Chondrocyte (in vitro differentiated cells): ENCODE data around the gene FAM53A. TPM values are rescaled to one million over a fixed set of nuclear protein-coding genes. Genes with fewer than 3 reads are reported as not detected.

Experiments used
- DNase-seq: peaks from one replicate; pipeline ENCODE4 v3.0.0; 2021; ENCODE audit warnings: mixed read lengths, low spot score
- H3K27ac Mint-ChIP-seq: one replicate; pipeline ENCODE4 v1.8.0; 2021; ENCODE audit warnings: mild to moderate bottlenecking, moderate library complexity, mixed read lengths; ENCODE audit not compliant: unreplicated experiment
- H3K27me3 Mint-ChIP-seq: 2 replicates; pipeline ENCODE4 v1.8.0; 2021; ENCODE audit warnings: low read depth, mixed read lengths
- H3K36me3 Mint-ChIP-seq: 2 replicates; pipeline ENCODE4 v1.8.0; 2021; ENCODE audit warnings: low read depth, mixed read lengths
- H3K4me1 Mint-ChIP-seq: 2 replicates; pipeline ENCODE4 v1.8.0; 2021; ENCODE audit warnings: low read depth, mild to moderate bottlenecking, mixed read lengths
- H3K4me3 Mint-ChIP-seq: one replicate; pipeline ENCODE4 v1.8.0; 2021; ENCODE audit warnings: mild to moderate bottlenecking, moderate library complexity, mixed read lengths; ENCODE audit not compliant: unreplicated experiment
- H3K9me3 Mint-ChIP-seq: 2 replicates; pipeline ENCODE4 v1.8.0; 2021; ENCODE audit warnings: low read depth, mixed read lengths
- total RNA-seq: library from RNA; stranded (reverse); gene quantifications from 3 replicates; pipeline ENCODE4 v1.2.1, GENCODE V29; 2021
- TF ChIP-seq, protein P1 (sequence below): fragments of 200-600 bp; sonication (generic); IDR thresholded peaks from 2 replicates; pipeline ENCODE4 v1.5.0; 2021; ENCODE audit warnings: antibody characterized with exemption, mild to moderate bottlenecking, moderate library complexity

FAM53A gene
- total RNA-seq, 1 donor from 2014 or later: 6.9 TPM

DNA sequence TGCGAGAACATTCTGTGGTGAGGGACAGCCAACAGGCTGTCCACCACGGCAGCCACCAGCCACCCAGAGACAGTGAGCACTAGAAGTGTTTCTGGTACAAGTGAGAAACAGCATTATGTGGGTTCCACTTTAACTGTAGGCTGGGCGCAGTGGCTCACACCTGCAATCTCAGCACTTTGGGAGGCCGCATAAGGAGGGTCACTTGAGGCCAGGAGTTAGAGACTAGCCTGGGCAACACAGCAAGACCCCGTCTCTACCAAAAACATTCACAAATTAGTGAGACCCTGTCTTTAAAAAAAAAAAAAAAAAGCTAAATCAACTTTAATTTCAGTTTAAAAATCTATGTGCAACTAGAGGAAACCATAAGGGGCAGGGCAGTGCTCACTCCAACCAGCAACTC lies 20.6 kb downstream of the FAM53A start:
- H3K4me3 Mint-ChIP-seq: no peak overlapping the region
- H3K27me3 Mint-ChIP-seq: no peaks in the 10 kb centered on the region
- H3K27ac Mint-ChIP-seq: no peak overlapping the region
- H3K4me1 Mint-ChIP-seq: peaks cover 5% of the 10 kb centered on the region
- no peak for DNase-seq
- no peaks in the 10 kb centered on the region for H3K9me3 Mint-ChIP-seq
- TF ChIP-seq, protein P1, sequence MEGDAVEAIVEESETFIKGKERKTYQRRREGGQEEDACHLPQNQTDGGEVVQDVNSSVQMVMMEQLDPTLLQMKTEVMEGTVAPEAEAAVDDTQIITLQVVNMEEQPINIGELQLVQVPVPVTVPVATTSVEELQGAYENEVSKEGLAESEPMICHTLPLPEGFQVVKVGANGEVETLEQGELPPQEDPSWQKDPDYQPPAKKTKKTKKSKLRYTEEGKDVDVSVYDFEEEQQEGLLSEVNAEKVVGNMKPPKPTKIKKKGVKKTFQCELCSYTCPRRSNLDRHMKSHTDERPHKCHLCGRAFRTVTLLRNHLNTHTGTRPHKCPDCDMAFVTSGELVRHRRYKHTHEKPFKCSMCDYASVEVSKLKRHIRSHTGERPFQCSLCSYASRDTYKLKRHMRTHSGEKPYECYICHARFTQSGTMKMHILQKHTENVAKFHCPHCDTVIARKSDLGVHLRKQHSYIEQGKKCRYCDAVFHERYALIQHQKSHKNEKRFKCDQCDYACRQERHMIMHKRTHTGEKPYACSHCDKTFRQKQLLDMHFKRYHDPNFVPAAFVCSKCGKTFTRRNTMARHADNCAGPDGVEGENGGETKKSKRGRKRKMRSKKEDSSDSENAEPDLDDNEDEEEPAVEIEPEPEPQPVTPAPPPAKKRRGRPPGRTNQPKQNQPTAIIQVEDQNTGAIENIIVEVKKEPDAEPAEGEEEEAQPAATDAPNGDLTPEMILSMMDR: no peak
- H3K36me3 Mint-ChIP-seq: peaks cover 3% of the 10 kb centered on the region

DNA sequence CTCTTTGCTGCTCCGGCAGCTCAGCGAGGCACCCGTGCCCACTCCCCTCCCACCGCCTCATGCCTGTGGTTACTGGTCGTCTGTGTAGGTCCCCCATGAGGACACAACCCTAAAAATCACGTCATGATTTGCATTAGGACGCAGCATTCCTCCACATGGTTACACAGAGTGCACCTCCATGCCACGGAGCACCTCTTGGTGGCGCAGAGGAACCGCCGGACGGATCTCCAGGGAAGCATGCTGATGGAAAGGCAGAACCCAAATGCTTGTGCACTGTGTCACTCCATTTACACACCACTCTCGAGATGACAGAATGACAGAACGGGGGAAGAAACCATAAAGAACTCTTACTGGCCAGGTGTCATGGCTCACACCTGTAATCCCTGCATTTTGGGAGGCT lies 22.4 kb downstream of the FAM53A start:
- DNase-seq: no peak
- H3K9me3 Mint-ChIP-seq: no peaks in the 10 kb centered on the region
- no peak overlapping the region for H3K27ac Mint-ChIP-seq

DNA sequence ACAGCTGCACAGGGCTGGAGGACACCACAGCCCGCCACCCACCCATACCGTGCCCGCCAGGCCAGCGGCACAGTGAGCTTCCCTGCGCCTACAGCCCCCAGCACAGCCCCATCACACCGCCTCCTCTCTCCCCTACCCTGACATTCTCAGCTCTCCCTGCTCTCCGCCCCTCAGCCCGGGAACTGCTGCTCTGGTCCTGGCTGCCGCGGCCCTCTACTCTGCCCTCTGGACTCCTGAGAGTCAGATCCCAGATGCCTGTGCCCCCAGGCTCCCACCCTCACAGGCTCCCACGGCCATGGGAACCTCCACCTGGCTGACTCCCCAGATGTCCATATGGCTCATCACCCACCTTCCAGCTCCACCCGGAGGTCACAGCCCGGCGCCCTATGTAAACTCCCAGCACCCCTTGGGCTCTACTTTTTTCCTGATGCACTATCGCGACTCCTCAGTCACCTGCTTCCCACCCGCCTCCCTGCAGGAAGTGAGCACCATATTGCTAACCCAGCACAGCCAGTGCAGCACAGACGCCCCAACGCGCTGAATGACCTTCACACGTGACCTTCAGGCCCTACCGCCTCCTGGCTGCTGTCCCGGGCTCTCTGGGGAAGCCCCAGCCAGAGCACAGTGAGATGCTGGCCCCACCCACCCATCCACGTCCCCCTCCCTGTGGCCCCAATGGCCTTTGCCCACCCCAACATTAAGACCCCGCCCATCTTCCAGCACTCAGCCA lies 23.0 kb downstream of the FAM53A start:
- Mint-ChIP-seq H3K4me1 (peaks cover 5% of the 10 kb centered on the region), H3K4me3 (no peak overlapping the region), H3K27me3 (no peaks in the 10 kb centered on the region), H3K9me3 (no peaks in the 10 kb centered on the region), H3K36me3 (peaks cover 3% of the 10 kb centered on the region), H3K27ac (no peak overlapping the region)
- DNase-seq: no peak
- TF ChIP-seq, protein P1: no peak

More for the DNA sequence above, 22.4 kb downstream of the FAM53A start:
- H3K4me3 Mint-ChIP-seq: no peak overlapping the region
- H3K36me3 Mint-ChIP-seq: peaks cover 3% of the 10 kb centered on the region
- peaks cover 5% of the 10 kb centered on the region for H3K4me1 Mint-ChIP-seq
- H3K27me3 Mint-ChIP-seq: no peaks in the 10 kb centered on the region
- TF ChIP-seq, protein P1: no peak

DNA sequence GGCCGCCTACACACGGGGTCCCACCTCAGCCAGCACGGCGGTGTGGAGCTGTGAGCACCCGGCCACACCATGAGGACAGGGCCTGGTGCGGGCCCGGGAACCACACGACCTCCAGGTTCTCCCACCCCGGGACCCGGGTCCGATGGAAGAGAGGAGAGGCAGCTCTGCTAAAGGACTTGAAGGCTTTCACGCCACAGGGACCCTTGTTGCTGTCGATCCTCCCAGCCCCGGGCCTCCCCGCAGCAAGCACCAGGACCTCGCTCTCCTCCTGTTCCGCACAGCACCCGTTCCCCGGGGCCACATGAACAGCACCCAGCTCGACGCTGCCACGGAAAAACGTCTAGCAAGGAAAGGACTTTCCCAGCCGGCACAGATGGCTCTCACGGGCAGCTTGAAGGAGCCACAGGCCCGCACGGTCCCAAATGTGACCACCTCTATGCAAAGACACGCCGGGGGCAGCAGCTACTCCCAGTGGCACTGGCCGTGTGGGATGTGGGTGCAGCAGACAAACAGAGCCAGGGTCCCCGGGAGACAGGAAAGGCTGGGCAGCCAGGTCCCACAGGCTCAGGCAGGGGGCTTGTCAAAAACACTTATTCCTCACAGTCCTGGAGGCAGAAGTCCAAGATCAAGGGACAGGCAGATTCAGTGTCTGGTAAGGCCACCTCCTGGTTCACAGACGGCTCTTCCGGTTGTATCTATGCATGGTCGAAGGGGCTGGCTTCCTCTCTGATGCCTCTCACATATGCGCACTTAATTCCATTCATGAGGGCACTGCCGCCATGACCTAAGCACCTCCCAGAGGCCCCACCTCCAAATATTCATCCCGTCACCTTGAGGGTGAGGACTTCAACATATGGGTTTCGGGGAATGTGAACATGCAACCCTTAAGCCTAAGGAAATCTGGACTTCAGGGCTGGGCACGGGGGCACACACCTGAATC lies 24.7 kb downstream of the FAM53A start:
- TF ChIP-seq, protein P1: no peak
- Mint-ChIP-seq H3K27me3 (no peaks in the 10 kb centered on the region), H3K4me1 (peaks cover 5% of the 10 kb centered on the region), H3K36me3 (peaks cover 6% of the 10 kb centered on the region), H3K4me3 (no peak overlapping the region), H3K27ac (no peak overlapping the region), H3K9me3 (no peaks in the 10 kb centered on the region)
- DNase-seq: no peak

DNA sequence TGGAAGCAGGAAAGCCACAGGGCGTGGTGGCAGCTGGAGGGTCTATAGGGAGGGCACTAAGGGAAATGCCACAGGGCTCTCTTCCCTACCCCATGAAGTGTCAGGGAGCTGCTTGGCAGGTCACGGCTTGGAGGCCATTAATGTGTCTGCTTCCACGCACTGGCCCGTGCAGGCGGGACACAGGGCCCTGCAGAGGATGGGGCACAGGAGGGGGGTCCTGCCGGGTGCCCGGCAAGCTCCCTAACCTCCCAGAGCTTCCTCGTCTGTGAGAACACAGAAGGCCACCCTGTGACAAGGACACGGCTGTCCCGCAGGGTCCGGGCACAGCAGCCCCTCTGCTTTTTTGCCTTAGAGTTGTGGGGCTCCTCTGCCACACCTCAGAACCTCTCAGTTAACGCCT lies 25.5 kb downstream of the FAM53A start:
- Mint-ChIP-seq H3K27ac (no peak overlapping the region), H3K4me1 (no peaks in the 10 kb centered on the region), H3K27me3 (no peaks in the 10 kb centered on the region), H3K9me3 (no peaks in the 10 kb centered on the region), H3K36me3 (peaks cover 6% of the 10 kb centered on the region), H3K4me3 (no peak overlapping the region)
- TF ChIP-seq, protein P1: no peak
- no peak for DNase-seq
